Liver (tissue), 9 donors: Measurements from ENCODE around the gene WWC2. TPM values are rescaled to one million over a fixed set of nuclear protein-coding genes. Genes with fewer than 3 reads are reported as not detected.
A peak's percentile ranks its signal among the peaks of the same experiment; 100 is the strongest.
"Not testable (repeated sequence)": the region's sequence is repeated elsewhere in the genome, so short reads cannot be mapped to it uniquely, and the experiment has no call there.

ENCODE experiments used
- DNase-seq: peaks from one replicate; pipeline ENCODE4 v3.0.0-alpha.2; 2017; ENCODE audit warnings: low spot score
- H3K27ac ChIP-seq, 2 donors: one replicate each; pipeline ENCODE4 v1.7.0; 2013; ENCODE audit warnings: inconsistent platforms in 2 of 2, low read length in 2 of 2, control low read depth in 1 of 2, low read depth in 1 of 2, mild to moderate bottlenecking in 1 of 2
- H3K27me3 ChIP-seq, 4 donors: one replicate each; pipeline versions ENCODE4 v1.6.1 to v1.7.0; 2013; ENCODE audit warnings: low read length in 3 of 4, inconsistent platforms in 1 of 4, mild to moderate bottlenecking in 1 of 4, moderate library complexity in 1 of 4; ENCODE audit not compliant: control insufficient read depth in 4 of 4, insufficient read depth in 4 of 4
- H3K36me3 ChIP-seq, 4 donors: one replicate each; pipeline versions ENCODE4 v1.6.1 to v1.7.0; 2013; ENCODE audit warnings: low read length in 3 of 4, mild to moderate bottlenecking in 3 of 4, low read depth in 1 of 4, moderate library complexity in 1 of 4; ENCODE audit not compliant: control insufficient read depth in 4 of 4, insufficient read depth in 3 of 4
- H3K4me1 ChIP-seq, 4 donors: one replicate each; pipeline versions ENCODE4 v1.6.1 to v1.7.0; 2013; ENCODE audit warnings: low read length in 3 of 4, mild to moderate bottlenecking in 3 of 4, moderate library complexity in 1 of 4; ENCODE audit not compliant: control insufficient read depth in 4 of 4, insufficient read depth in 4 of 4
- H3K4me3 ChIP-seq, 3 donors: one replicate each; pipeline versions ENCODE4 v1.6.1 to v1.7.0; 2013; ENCODE audit warnings: low read length in 3 of 3, control low read depth in 1 of 3, low read depth in 1 of 3, mild to moderate bottlenecking in 1 of 3
- H3K9ac ChIP-seq, 2 donors: one replicate each; pipeline ENCODE4 v1.7.0; 2013; ENCODE audit warnings: low read length in 2 of 2, mild to moderate bottlenecking in 2 of 2, moderate library complexity in 2 of 2, control low read depth in 1 of 2, low read depth in 1 of 2
- H3K9me3 ChIP-seq, 4 donors: one replicate each; pipeline versions ENCODE4 v1.6.1 to v1.7.0; 2013; ENCODE audit warnings: low read length in 3 of 4; ENCODE audit not compliant: control insufficient read depth in 4 of 4
- EGR1 ChIP-seq, 2 donors: IDR thresholded peaks; 2 replicates each; pipeline ENCODE4 v1.6.1; 2016 to 2018; ENCODE audit warnings: antibody characterized with exemption in 2 of 2, low read depth in 2 of 2
- FOXA1 ChIP-seq: IDR thresholded peaks from 2 replicates; pipeline ENCODE4 v1.6.1; 2016; ENCODE audit warnings: antibody characterized with exemption
- FOXA2 ChIP-seq: IDR thresholded peaks from 2 replicates; pipeline ENCODE4 v1.6.1; 2016; ENCODE audit warnings: antibody characterized with exemption
- HNF4A ChIP-seq, 2 donors: conservative IDR thresholded peaks; 2 replicates each; pipeline ENCODE4 v1.6.1; 2016; ENCODE audit warnings: antibody characterized with exemption in 2 of 2, mild to moderate bottlenecking in 2 of 2
- HNF4G ChIP-seq: IDR thresholded peaks from 2 replicates; pipeline ENCODE4 v1.6.1; 2016; ENCODE audit warnings: antibody characterized with exemption
- NR2F2 ChIP-seq: IDR thresholded peaks from 2 replicates; pipeline ENCODE4 v1.6.1; 2016; ENCODE audit warnings: antibody characterized with exemption
- RAD21 ChIP-seq, 2 donors: IDR thresholded peaks; 2 replicates each; pipeline ENCODE4 v1.6.1; 2016; ENCODE audit warnings: antibody characterized with exemption in 2 of 2, mild to moderate bottlenecking in 2 of 2
- RXRA ChIP-seq, 2 donors: IDR thresholded peaks; 2 replicates each; pipeline ENCODE4 v1.6.1; 2017 to 2018; ENCODE audit warnings: antibody characterized with exemption in 2 of 2, mild to moderate bottlenecking in 1 of 2
- SP1 ChIP-seq: IDR thresholded peaks from 2 replicates; pipeline ENCODE4 v1.6.1; 2018; ENCODE audit warnings: antibody characterized with exemption, mild to moderate bottlenecking
- YY1 ChIP-seq: IDR thresholded peaks from 2 replicates; pipeline ENCODE4 v1.6.1; 2016; ENCODE audit warnings: antibody characterized with exemption, mild to moderate bottlenecking
- WGBS: extraction: QIAGEN DNeasy Blood & Tissue Kit; methylation state at CpG from one replicate; pipeline ENCODE4 v1.1.7; 2013; 5-methylcytosine and 5-hydroxymethylcytosine counted together
- polyA plus RNA-seq, 2 donors: library from polyadenylated mRNA; stranded (reverse) in 1 of 2; unstranded in 1 of 2; fragments of 200-250 nt in 1 of 2; fragments of >200 nt in 1 of 2; fragmentation: Nextera tagmentation in 1 of 2; extraction: Ambion mirVana in 1 of 2; gene quantifications; one replicate each; pipeline versions ENCODE4 v1.2.1 to v1.2.3, GENCODE V29; 2013 to 2015
- total RNA-seq, 2 donors: library from RNA; depleted of rRNA; stranded (reverse); fragments of >200 nt; gene quantifications; one replicate each; pipeline ENCODE4 v1.2.3, GENCODE V29; 2014
- TF ChIP-seq, protein P1 (sequence below): IDR thresholded peaks from 2 replicates; pipeline ENCODE4 v1.6.1; 2016; ENCODE audit warnings: antibody characterized with exemption, mild to moderate bottlenecking
- donor health status: healthy.
- donor health status: healthy.
- donor health status: healthy.
- donor health status: healthy.
- donor health status: healthy.

The WWC2 gene
- total and polyA plus RNA-seq, 4 donors = 8.6 to 60.1 (median 13.3) TPM

DNA sequence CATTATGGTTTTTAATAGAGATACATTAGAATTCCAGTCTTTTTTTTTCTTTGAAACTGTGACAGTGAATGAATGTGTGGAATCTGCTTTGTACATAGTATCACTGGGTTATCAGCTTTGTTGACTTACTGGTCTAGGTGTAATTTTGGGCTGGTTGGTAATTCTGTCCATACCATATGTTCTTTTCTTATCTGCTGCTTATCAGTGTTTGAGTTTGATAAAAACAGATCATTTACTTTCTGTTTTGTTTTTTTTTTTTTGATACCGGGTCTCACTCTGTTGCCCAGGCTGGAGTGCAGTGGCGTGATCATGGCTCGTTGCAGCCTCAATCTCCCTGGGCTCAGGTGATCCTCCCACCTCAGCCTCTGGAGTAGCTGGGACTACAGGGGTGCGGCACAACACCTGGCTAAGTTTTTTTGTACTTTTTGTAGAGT lies 12.4 kb downstream of the WWC2 start (continued):
- TF ChIP-seq HNF4A (conservative IDR thresholded peaks at IDR 0.05) = peak in 1 of 2 donors; percentile 39

DNA sequence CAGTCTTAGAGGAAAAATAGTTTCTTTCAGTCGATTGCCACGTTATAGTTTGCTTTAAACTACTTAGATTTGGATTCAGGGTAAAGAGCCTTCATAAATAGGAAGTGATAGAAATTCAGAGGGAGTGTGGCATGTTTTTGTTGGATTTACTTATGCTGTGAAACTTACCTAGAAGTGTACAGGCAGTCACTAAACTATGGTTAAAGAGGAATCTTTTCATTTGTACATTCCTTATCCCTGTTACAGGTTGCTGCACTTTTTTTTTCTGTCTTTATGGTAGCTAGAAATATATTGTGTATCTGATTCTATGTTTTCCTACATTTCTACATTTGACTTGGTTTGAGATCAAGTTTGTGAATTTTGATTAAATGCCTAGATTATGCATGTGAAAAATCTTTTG lies 19.1 kb downstream of the WWC2 start:
- 79% methylated on average over 2 of the region's 2 CpGs for WGBS

GRCh38 chr4:183118585-183118984 lies 19.5 kb downstream of the WWC2 start:
- no peak overlapping the region for H3K4me3 ChIP-seq
- TF ChIP-seq HNF4A (conservative IDR thresholded peaks at IDR 0.05) = no peak
- TF ChIP-seq FOXA1 = no peak
- H3K27ac ChIP-seq = no peak overlapping the region

More for the DNA sequence above, 19.1 kb downstream of the WWC2 start:
- H3K9ac ChIP-seq = no peak overlapping the region
- TF ChIP-seq NR2F2 = no peak
- no peak for TF ChIP-seq RAD21 (IDR thresholded peaks at IDR 0.05)
- no peak for TF ChIP-seq YY1
- no peak for TF ChIP-seq HNF4A (conservative IDR thresholded peaks at IDR 0.05)
- TF ChIP-seq SP1 = no peak
- no peak for TF ChIP-seq RXRA (IDR thresholded peaks at IDR 0.05)
- TF ChIP-seq FOXA2 = no peak
- no peak for TF ChIP-seq EGR1 (IDR thresholded peaks at IDR 0.05; ENCODE audit: low read depth in 2 of 2)
- TF ChIP-seq HNF4G = no peak
- TF ChIP-seq, protein P1, sequence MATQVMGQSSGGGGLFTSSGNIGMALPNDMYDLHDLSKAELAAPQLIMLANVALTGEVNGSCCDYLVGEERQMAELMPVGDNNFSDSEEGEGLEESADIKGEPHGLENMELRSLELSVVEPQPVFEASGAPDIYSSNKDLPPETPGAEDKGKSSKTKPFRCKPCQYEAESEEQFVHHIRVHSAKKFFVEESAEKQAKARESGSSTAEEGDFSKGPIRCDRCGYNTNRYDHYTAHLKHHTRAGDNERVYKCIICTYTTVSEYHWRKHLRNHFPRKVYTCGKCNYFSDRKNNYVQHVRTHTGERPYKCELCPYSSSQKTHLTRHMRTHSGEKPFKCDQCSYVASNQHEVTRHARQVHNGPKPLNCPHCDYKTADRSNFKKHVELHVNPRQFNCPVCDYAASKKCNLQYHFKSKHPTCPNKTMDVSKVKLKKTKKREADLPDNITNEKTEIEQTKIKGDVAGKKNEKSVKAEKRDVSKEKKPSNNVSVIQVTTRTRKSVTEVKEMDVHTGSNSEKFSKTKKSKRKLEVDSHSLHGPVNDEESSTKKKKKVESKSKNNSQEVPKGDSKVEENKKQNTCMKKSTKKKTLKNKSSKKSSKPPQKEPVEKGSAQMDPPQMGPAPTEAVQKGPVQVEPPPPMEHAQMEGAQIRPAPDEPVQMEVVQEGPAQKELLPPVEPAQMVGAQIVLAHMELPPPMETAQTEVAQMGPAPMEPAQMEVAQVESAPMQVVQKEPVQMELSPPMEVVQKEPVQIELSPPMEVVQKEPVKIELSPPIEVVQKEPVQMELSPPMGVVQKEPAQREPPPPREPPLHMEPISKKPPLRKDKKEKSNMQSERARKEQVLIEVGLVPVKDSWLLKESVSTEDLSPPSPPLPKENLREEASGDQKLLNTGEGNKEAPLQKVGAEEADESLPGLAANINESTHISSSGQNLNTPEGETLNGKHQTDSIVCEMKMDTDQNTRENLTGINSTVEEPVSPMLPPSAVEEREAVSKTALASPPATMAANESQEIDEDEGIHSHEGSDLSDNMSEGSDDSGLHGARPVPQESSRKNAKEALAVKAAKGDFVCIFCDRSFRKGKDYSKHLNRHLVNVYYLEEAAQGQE = no peak
- DNase-seq = no peak
- H3K9me3 ChIP-seq = no peaks in the 10 kb centered on the region
- peaks cover 7 to 22% (median 11%) of the 10 kb centered on the region in 4 donors for H3K4me1 ChIP-seq
- no peak overlapping the region for H3K4me3 ChIP-seq
- H3K36me3 ChIP-seq = no peaks in the 10 kb centered on the region
- H3K27ac ChIP-seq = no peak overlapping the region
- H3K27me3 ChIP-seq = no peaks in the 10 kb centered on the region

GRCh38 chr4:183121660-183122059 lies 22.6 kb downstream of the WWC2 start:
- DNase-seq, H3K27me3 ChIP-seq, H3K4me3 ChIP-seq, H3K27ac ChIP-seq, H3K9me3 ChIP-seq, H3K36me3 ChIP-seq, H3K9ac ChIP-seq: not testable (repeated sequence)
- WGBS = 95% methylated on average over 12 of the region's 12 CpGs
- H3K4me1 ChIP-seq = peaks cover 6 to 19% (median 12%) of the 10 kb centered on the region in 4 donors

More at GRCh38 chr4:183118585-183118984, 19.5 kb downstream of the WWC2 start:
- H3K9me3 ChIP-seq = no peaks in the 10 kb centered on the region
- no peaks in the 10 kb centered on the region for H3K27me3 ChIP-seq
- peaks cover 7 to 22% (median 11%) of the 10 kb centered on the region in 4 donors for H3K4me1 ChIP-seq
- H3K9ac ChIP-seq = no peak overlapping the region
- 23% methylated on average over 3 of the region's 3 CpGs for WGBS
- H3K36me3 ChIP-seq = no peaks in the 10 kb centered on the region
- no peak for DNase-seq
